ENCODE measurements around the gene FFAR2. TPM values are rescaled to one million over a fixed set of nuclear protein-coding genes. Genes with fewer than 3 reads are reported as not detected.

FFAR2 gene
- total RNA-seq, 2 experiments from 2014 or later = not detected

GRCh38 chr19:35476149-35476548, 28.1 kb downstream of the FFAR2 start:
- Mint-ChIP-seq H3K36me3 (ENCODE audit: low read depth) (no peaks in the 10 kb centered on the region), H3K27ac (no peak overlapping the region), H3K27me3 (ENCODE audit: low read depth) (no peaks in the 10 kb centered on the region), H3K9me3 (ENCODE audit: insufficient read depth) (no peaks in the 10 kb centered on the region), H3K4me3 (no peak overlapping the region), H3K4me1 (ENCODE audit: low read depth) (no peaks in the 10 kb centered on the region)
- ATAC-seq (no peak), DNase-seq (no peak)
- ChIA-PET CTCF (interaction anchor here (1.1 kb wide), 1 partner anchor 123 kb away, joined by 4 read pairs; no protein-coding TSS in a partner anchor), POLR2A (no interaction called here)

DNA sequence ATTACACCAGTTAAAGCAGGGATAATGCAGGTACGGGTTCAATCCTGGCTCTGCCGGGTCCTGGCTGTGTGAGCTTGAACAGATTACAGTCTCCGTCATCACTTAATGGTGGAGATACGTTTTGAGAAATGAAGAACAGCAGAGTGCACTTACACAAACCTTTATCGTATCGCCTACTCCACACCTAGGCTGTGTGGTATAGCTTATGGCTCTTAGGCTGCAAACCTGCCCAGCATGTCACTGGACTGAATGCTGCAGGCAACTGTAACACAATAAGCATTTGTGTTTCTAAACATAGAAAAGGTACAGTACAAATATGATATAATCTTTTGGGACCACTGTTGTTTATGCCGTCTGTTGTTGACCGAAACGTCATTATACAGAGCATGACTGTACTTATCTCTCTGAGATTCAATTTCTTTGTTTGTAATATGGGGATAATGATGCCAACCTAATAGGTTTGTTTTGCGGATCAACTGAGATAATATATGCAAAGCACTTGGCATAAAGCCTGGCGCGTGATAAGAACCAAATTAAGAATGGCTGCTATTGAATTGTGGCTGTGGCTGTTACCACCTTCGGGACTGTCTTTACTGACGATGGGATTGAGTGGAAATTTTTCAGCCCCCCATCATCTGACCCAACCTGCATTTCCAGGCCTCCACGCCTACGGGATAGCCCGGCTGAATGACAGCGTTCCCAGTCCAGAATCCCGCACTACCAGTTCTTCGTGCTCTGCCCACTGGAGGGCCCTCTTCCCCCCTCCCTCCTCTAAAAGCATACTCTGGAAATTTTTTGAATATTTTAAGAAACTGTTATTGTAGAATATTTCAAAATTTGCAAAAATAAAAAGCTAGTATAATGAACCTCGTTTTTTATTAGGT, 31.0 kb downstream of the FFAR2 start:
- Mint-ChIP-seq H3K4me3 (no peak overlapping the region), H3K36me3 (ENCODE audit: low read depth) (no peaks in the 10 kb centered on the region), H3K4me1 (ENCODE audit: low read depth) (no peaks in the 10 kb centered on the region), H3K27ac (no peak overlapping the region), H3K27me3 (ENCODE audit: low read depth) (no peaks in the 10 kb centered on the region), H3K9me3 (ENCODE audit: insufficient read depth) (no peaks in the 10 kb centered on the region)
- POLR2A ChIA-PET = no interaction called here
- ATAC-seq (no peak), DNase-seq (no peak)
- CTCF ChIA-PET = interaction anchor here (1.1 to 1.6 kb wide), 5 partner anchors 9 to 242 kb away, joined by 3 to 7 read pairs (median 4); no protein-coding TSS in a partner anchor

- ChIA-PET CTCF (interaction anchor here (0.6 kb wide), 1 partner anchor 24 kb away, joined by 3 read pairs; no protein-coding TSS in a partner anchor), POLR2A (no interaction called here)
- no peaks in the 10 kb centered on the region for H3K4me1 Mint-ChIP-seq (ENCODE audit: low read depth)
- no peaks in the 10 kb centered on the region for H3K36me3 Mint-ChIP-seq (ENCODE audit: low read depth)
- DNase-seq (no peak), ATAC-seq (no peak)
- peaks cover 14% of the 10 kb centered on the region for H3K27me3 Mint-ChIP-seq (ENCODE audit: low read depth)
- H3K4me3 Mint-ChIP-seq = no peak overlapping the region
- no peaks in the 10 kb centered on the region for H3K9me3 Mint-ChIP-seq (ENCODE audit: insufficient read depth)
- H3K27ac Mint-ChIP-seq = no peak overlapping the region
Observed at GRCh38 chr19:35483089-35483488, 35.0 kb downstream of the FFAR2 start.

- H3K9me3 Mint-ChIP-seq (ENCODE audit: insufficient read depth) = no peaks in the 10 kb centered on the region
- POLR2A ChIA-PET = no interaction called here
- DNase-seq = no peak
- no peak overlapping the region for H3K27ac Mint-ChIP-seq
- no peaks in the 10 kb centered on the region for H3K4me1 Mint-ChIP-seq (ENCODE audit: low read depth)
- ATAC-seq = no peak
- H3K27me3 Mint-ChIP-seq (ENCODE audit: low read depth) = peaks cover 14% of the 10 kb centered on the region
- no peaks in the 10 kb centered on the region for H3K36me3 Mint-ChIP-seq (ENCODE audit: low read depth)
- no peak overlapping the region for H3K4me3 Mint-ChIP-seq
- CTCF ChIA-PET = interaction anchor here (2.9 kb wide), 1 partner anchor 11 kb away, joined by 18 read pairs; no protein-coding TSS in a partner anchor
Observed at GRCh38 chr19:35484252-35485036, 36.4 kb downstream of the FFAR2 start.

GRCh38 chr19:35486268-35486708, 38.2 kb downstream of the FFAR2 start:
- ChIA-PET CTCF (interaction anchor here (1.0 to 3.1 kb wide), 5 partner anchors 9 to 332 kb away, joined by 4 to 18 read pairs (median 11); no protein-coding TSS in a partner anchor), POLR2A (no interaction called here)
- no peaks in the 10 kb centered on the region for H3K4me1 Mint-ChIP-seq (ENCODE audit: low read depth)
- H3K9me3 Mint-ChIP-seq (ENCODE audit: insufficient read depth) = no peaks in the 10 kb centered on the region
- ATAC-seq (no peak), DNase-seq (no peak)
- peaks cover 22% of the 10 kb centered on the region for H3K27me3 Mint-ChIP-seq (ENCODE audit: low read depth)
- H3K36me3 Mint-ChIP-seq (ENCODE audit: low read depth) = no peaks in the 10 kb centered on the region
- no peak overlapping the region for H3K4me3 Mint-ChIP-seq
- H3K27ac Mint-ChIP-seq = no peak overlapping the region

DNA sequence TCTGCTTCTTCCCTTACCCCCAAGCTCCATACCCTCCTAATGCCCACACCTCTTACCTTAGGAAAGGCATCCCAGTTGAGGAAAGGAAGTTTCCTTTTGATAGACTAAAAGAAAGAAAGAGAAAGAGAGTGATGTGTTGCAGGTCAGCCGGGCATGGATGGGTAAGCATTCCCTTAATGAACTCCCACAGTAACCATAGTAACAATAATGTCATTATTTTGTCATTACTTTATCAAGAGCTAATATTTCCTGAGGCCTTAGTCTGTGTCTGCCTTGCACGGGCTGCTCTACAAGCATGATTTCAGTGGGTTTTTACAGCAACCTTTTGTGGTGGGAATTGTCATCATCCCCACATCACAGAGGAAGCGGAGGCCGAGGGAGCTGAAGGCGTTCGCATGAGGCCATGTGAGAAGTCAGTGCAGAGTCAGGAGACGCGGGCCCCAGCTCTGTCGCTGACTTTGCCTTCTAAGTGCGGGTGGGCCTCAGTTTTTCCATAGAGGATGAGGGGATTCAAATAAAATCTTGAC, 39.7 kb downstream of the FFAR2 start:
- DNase-seq (no peak), ATAC-seq (no peak)
- Mint-ChIP-seq H3K4me1 (ENCODE audit: low read depth) (no peaks in the 10 kb centered on the region), H3K27me3 (ENCODE audit: low read depth) (peaks cover 26% of the 10 kb centered on the region), H3K36me3 (ENCODE audit: low read depth) (no peaks in the 10 kb centered on the region), H3K9me3 (ENCODE audit: insufficient read depth) (no peaks in the 10 kb centered on the region), H3K4me3 (no peak overlapping the region), H3K27ac (no peak overlapping the region)
- ChIA-PET CTCF (interaction anchor here (1.2 to 3.1 kb wide), 7 partner anchors 7 to 135 kb away, joined by 3 to 18 read pairs (median 9); no protein-coding TSS in a partner anchor), POLR2A (interaction anchor here (0.6 kb wide), 1 partner anchor 57 kb away, joined by 4 read pairs; no protein-coding TSS in a partner anchor)

GRCh38 chr19:35488677-35489076, 40.6 kb downstream of the FFAR2 start:
- POLR2A ChIA-PET = no interaction called here
- DNase-seq (no peak), ATAC-seq (no peak)
- CTCF ChIA-PET = interaction anchor here (2.1 kb wide), 1 partner anchor 136 kb away, joined by 8 read pairs; no protein-coding TSS in a partner anchor
- Mint-ChIP-seq H3K9me3 (ENCODE audit: insufficient read depth) (no peaks in the 10 kb centered on the region), H3K27ac (no peak overlapping the region), H3K36me3 (ENCODE audit: low read depth) (no peaks in the 10 kb centered on the region), H3K4me1 (ENCODE audit: low read depth) (no peaks in the 10 kb centered on the region), H3K4me3 (no peak overlapping the region), H3K27me3 (ENCODE audit: low read depth) (peaks cover 32% of the 10 kb centered on the region)

GRCh38 chr19:35490364-35490763, 42.3 kb downstream of the FFAR2 start, which contains the start of gene KRTDAP:
TSS of gene KRTDAP (minus strand) at chr19:35490464. CDS start at chr19:35490442, 22 bp downstream.
- Mint-ChIP-seq H3K27ac (no peak within 1 kb of the TSS), H3K9me3 (ENCODE audit: insufficient read depth) (no peaks in the 10 kb centered on the region), H3K4me1 (ENCODE audit: low read depth) (peaks cover 4% of the 10 kb centered on the region), H3K27me3 (ENCODE audit: low read depth) (peaks cover 35% of the 10 kb centered on the region), H3K36me3 (ENCODE audit: low read depth) (no peaks in the 10 kb centered on the region), H3K4me3 (no peak within 1 kb of the TSS)
- POLR2A ChIA-PET = no interaction called here
- DNase-seq = no peak
- CTCF ChIA-PET = interaction anchor here (1.6 kb wide), 1 partner anchor 354 kb away, joined by 5 read pairs; no protein-coding TSS in a partner anchor
- no peak for ATAC-seq

- ChIA-PET POLR2A (no interaction called here), CTCF (interaction anchor here (1.0 to 1.6 kb wide), 4 partner anchors 18 to 356 kb away, joined by 3 to 5 read pairs (median 5); partner anchors contain the start of gene FFAR1)
- Mint-ChIP-seq H3K4me1 (ENCODE audit: low read depth) (peaks cover 4% of the 10 kb centered on the region), H3K4me3 (no peak overlapping the region), H3K9me3 (ENCODE audit: insufficient read depth) (no peaks in the 10 kb centered on the region), H3K27me3 (ENCODE audit: low read depth) (peaks cover 25% of the 10 kb centered on the region), H3K36me3 (ENCODE audit: low read depth) (no peaks in the 10 kb centered on the region), H3K27ac (no peak overlapping the region)
- ATAC-seq (no peak), DNase-seq (no peak)
Observed at GRCh38 chr19:35491836-35492360, 43.8 kb downstream of the FFAR2 start.

GRCh38 chr19:35493971-35494370, 45.9 kb downstream of the FFAR2 start:
- Mint-ChIP-seq H3K9me3 (ENCODE audit: insufficient read depth) (no peaks in the 10 kb centered on the region), H3K27ac (no peak overlapping the region), H3K36me3 (ENCODE audit: low read depth) (no peaks in the 10 kb centered on the region), H3K4me1 (ENCODE audit: low read depth) (peaks cover 4% of the 10 kb centered on the region), H3K27me3 (ENCODE audit: low read depth) (peaks cover 23% of the 10 kb centered on the region), H3K4me3 (no peak overlapping the region)
- ChIA-PET CTCF (interaction anchor here (1.2 to 2.5 kb wide), 2 partner anchors 14 to 24 kb away, joined by 3 to 22 read pairs; no protein-coding TSS in a partner anchor), POLR2A (no interaction called here)
- no peak for DNase-seq
- no peak for ATAC-seq

All from activated CD8-positive, alpha-beta T cell treated with anti-CD3 and anti-CD28 coated beads, Interleukin-2, amount 10 ng/mL, durations not matched to agents 7 days and 5 days (primary cell).